Stimulated activated CD4-positive, alpha-beta T cell treated with anti-CD3 and anti-CD28 coated beads, Interleukin-4, amount 100 ng/mL, for 1 hour (primary cell): ENCODE measurements around the gene MOB4.

Source experiments
- DNase-seq: peaks from one replicate; pipeline ENCODE4 v3.0.0-alpha.2; 2020

Gene MOB4

DNA sequence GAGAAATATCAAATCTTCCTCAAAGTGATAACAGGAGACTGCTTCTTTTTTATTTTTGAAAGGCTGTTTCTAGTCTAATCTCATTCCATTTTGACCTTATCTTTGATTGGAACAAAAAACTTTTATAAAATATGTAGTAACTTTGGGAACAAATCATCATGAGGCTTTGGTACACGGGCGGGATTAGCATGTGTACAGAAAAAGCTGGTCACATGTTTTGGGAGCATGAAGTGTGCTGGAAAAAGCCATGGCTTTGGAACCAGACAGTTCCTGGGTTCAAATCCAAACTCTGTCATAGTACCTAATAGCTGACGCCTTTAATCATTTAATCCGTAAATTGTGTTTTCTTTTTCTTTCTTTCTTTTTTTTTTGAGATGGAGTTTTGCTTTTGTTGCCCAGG lies 81.3 kb downstream of the MOB4 start:
- DNase-seq, result no peak

- DNase-seq, result no peak
These were observed 82.6 kb downstream of the MOB4 start for GRCh38 chr2:197598450-197598849.

DNA sequence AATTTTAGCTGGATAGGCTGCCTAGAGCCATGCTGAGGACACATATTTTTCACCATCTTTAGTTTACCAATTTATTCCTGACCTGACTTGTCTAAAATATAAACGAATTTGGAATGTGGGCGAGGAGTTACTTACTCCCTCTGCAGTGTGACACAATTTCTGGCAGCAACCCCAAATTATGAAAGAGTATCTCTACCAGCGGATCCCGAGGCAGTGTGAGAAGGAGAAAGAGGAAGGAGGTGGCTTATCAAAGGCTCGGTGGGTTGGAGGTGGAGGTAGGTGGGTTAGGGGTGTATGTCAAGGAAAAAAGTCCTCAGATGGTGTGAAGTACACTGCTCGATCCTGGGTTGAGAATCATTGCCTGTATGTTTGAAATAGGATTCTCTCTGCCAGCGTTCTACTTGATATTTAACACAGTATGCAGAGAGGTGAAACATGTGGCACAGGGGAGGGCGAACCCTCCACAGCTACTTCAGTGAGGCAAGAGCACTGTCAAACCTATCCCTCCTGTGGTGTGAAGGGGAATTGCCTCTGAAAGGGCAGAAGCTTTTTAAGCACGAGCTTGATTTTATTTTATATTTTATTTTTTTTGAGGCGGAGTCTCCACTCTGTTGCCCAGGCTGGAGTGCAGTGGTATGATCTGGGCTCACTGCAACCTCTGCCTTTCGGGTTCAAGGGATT lies 83.6 kb downstream of the MOB4 start:
- peak; percentile 12 for DNase-seq

- no peak for DNase-seq
These were observed 84.4 kb downstream of the MOB4 start for GRCh38 chr2:197600306-197600705.

DNA sequence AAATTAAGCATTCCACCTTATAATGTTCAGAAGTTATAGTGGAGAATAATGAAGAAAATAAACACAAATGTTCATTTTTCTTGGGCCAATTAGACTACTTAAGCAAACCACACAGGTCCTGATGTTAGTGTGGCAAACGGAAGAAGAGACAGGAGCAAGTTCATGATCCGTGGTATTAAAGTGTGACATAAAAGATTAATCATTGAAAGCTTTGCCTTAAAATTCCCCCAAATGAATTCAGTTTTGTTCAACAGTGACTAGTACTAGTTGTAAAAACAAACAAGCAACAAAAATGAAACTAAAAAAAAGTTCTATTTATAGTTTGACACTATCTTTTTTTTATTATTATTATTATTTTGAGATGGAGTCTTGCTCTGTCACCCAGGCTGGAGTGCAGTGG lies 85.9 kb downstream of the MOB4 start:
- DNase-seq, result no peak
